CD4-positive, alpha-beta T cell (primary cell): ENCODE results near the gene MTUS2. TPM values are rescaled to one million over a fixed set of nuclear protein-coding genes. Genes with fewer than 3 reads are reported as not detected.

Source experiments
- ATAC-seq: fragments of 200-7000 bp; cut with Tn5 transposase; one replicate; pipeline ENCODE4 v1.10.0; 2022; ENCODE audit warnings: mild to moderate bottlenecking; ENCODE audit not compliant: poor library complexity
- CTCF ChIA-PET: fragments of 350-600 bp; sonication (Branson Sonifier 250); formaldehyde crosslinking; loops from one replicate; lab custom pipeline; 2021; ENCODE audit warnings: antibody characterized with exemption, inconsistent platforms; lab: Charles Lee
- POLR2A ChIA-PET: fragments of 350-600 bp; sonication (Branson Sonifier 250); formaldehyde crosslinking; loops from one replicate; lab custom pipeline; 2021; ENCODE audit warnings: antibody characterized with exemption, inconsistent platforms; lab: Charles Lee
- DNase-seq, 14 experiments: peaks; one replicate each; pipeline ENCODE4 v3.0.0-alpha.2; 2013 to 2020; ENCODE audit warnings: mixed read lengths in 2 of 14
- H3K27ac ChIP-seq, 2 donors: one replicate each; pipeline versions ENCODE4 v1.5.1 to v1.7.0; 2013; ENCODE audit warnings: low read length in 2 of 2, low read depth in 1 of 2, mild to moderate bottlenecking in 1 of 2
- H3K27me3 ChIP-seq, 2 experiments: 1 replicate in 1 of 2; 2 replicates in 1 of 2; pipeline versions ENCODE4 v1.6.1 to v1.7.0; 2013; ENCODE audit warnings: low read length in 2 of 2, control low read depth in 1 of 2, mild to moderate bottlenecking in 1 of 2, moderate library complexity in 1 of 2; ENCODE audit not compliant: insufficient read depth in 2 of 2, control insufficient read depth in 1 of 2
- H3K36me3 ChIP-seq: one replicate; pipeline ENCODE4 v1.6.1; 2013; ENCODE audit warnings: low read length, control low read depth; ENCODE audit not compliant: insufficient read depth
- H3K4me1 ChIP-seq: one replicate; pipeline ENCODE4 v1.6.1; 2013; ENCODE audit warnings: low read length, control low read depth; ENCODE audit not compliant: insufficient read depth
- H3K4me3 ChIP-seq: one replicate; pipeline ENCODE4 v1.5.1; 2013; ENCODE audit warnings: mild to moderate bottlenecking, low read length, moderate library complexity
- H3K9me3 ChIP-seq, 2 experiments: 1 replicate in 1 of 2; 2 replicates in 1 of 2; pipeline versions ENCODE4 v1.6.1 to v1.7.0; 2013; ENCODE audit warnings: low read length in 2 of 2, mild to moderate bottlenecking in 2 of 2, control low read depth in 1 of 2, moderate library complexity in 1 of 2; ENCODE audit not compliant: control insufficient read depth in 1 of 2, insufficient read depth in 1 of 2
- H3K27ac Mint-ChIP-seq: one replicate; pipeline ENCODE4 v1.8.0; 2020; ENCODE audit warnings: mixed read lengths
- H3K27me3 Mint-ChIP-seq: one replicate; pipeline ENCODE4 v1.8.0; 2021; ENCODE audit warnings: mixed read lengths
- H3K36me3 Mint-ChIP-seq: one replicate; pipeline ENCODE4 v1.8.0; 2021; ENCODE audit warnings: low read depth, mixed read lengths
- H3K4me1 Mint-ChIP-seq: one replicate; pipeline ENCODE4 v1.8.0; 2021; ENCODE audit warnings: low read depth, mixed read lengths
- H3K4me3 Mint-ChIP-seq: one replicate; pipeline ENCODE4 v1.8.0; 2020; ENCODE audit warnings: mild to moderate bottlenecking, mixed read lengths
- H3K9me3 Mint-ChIP-seq: one replicate; pipeline ENCODE4 v1.8.0; 2020; ENCODE audit warnings: mixed read lengths
- CTCF ChIP-seq: fragments of 200-600 bp; IDR thresholded peaks from one replicate; pipeline ENCODE4 v1.8.0; 2022; ENCODE audit warnings: antibody characterized with exemption, mild to moderate bottlenecking
- intact Hi-C, 2 experiments: fragments of 100-400 bp; cut with DNase I in 1 of 2; cut with micrococcal nuclease in 1 of 2; formaldehyde crosslinking; loops; one replicate each; pipeline versions ENCODE4 v1.15.1 to v1.9.0; 2023 to 2025; cut with DNase I, micrococcal nuclease
- total RNA-seq, 174 experiments: library from RNA in 2 of 174; stranded (reverse) in 2 of 174; gene quantifications; one replicate each; pipeline ENCODE4 v1.2.3 and lab custom pipeline; 2021 to 2026

The MTUS2 gene
- total RNA-seq, 2 experiments from 2014 or later = 0.38 to 0.81 TPM

DNA sequence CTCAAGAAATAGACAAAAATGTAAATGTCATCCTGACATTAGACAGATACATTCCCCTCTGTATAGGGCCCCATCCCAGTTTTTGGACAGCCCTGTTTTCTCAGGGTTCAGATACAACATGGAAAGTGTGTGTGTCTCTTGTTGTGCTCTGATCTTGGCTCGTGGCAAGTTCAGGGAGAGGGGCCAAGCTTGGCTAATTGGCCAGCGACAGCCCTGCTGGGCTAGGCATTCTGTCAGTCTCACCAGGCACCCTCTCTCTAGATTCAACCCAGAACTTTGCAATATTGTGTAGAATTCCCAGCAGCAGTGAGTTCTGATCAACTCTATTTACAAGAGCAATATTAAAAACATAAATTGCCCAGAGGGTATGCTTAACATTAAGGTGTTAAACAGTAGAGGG, 30.1 kb downstream of the MTUS2 start:
- no peaks in the 10 kb centered on the region for H3K9me3 Mint-ChIP-seq
- no peak for TF ChIP-seq CTCF
- ATAC-seq (no peak), DNase-seq (no peak)
- H3K27me3 Mint-ChIP-seq = peaks cover 29% of the 10 kb centered on the region
- H3K4me3 ChIP-seq = no peak overlapping the region
- H3K27me3 ChIP-seq = no peaks in the 10 kb centered on the region
- intact Hi-C loops = no loop called here
- ChIA-PET CTCF (no interaction called here), POLR2A (no interaction called here)
- H3K36me3 ChIP-seq = no peaks in the 10 kb centered on the region
- no peaks in the 10 kb centered on the region for H3K4me1 ChIP-seq
- H3K27ac ChIP-seq = no peak overlapping the region
- no peak overlapping the region for H3K27ac Mint-ChIP-seq
- no peaks in the 10 kb centered on the region for H3K4me1 Mint-ChIP-seq
- no peaks in the 10 kb centered on the region for H3K9me3 ChIP-seq
- no peak overlapping the region for H3K4me3 Mint-ChIP-seq
- H3K36me3 Mint-ChIP-seq = no peaks in the 10 kb centered on the region

DNA sequence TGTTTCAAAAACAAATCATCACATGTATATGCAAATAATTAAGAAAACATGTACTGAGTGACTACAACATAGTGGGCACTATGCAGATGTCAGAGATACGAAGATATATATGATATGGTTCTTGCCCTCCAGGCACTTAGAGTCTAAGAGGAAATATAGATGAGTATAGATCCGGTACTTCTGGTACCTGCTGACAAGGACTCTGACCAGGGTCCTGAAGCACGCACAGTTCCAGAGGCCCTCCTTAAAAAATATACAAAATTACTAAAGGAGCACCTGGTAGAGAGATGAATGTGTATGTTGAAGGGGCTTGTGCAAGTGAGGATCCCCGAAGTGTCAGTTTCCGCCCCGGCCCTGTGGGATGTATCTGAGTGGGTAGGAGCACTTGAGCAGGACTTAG, 31.3 kb downstream of the MTUS2 start:
- H3K9me3 ChIP-seq = no peaks in the 10 kb centered on the region
- DNase-seq (no peak), ATAC-seq (no peak)
- intact Hi-C loops = no loop called here
- H3K36me3 ChIP-seq = no peaks in the 10 kb centered on the region
- no peaks in the 10 kb centered on the region for H3K4me1 ChIP-seq
- ChIA-PET CTCF (no interaction called here), POLR2A (no interaction called here)
- no peak overlapping the region for H3K27ac ChIP-seq
- Mint-ChIP-seq H3K27ac (no peak overlapping the region), H3K36me3 (no peaks in the 10 kb centered on the region), H3K4me1 (no peaks in the 10 kb centered on the region), H3K4me3 (no peak overlapping the region), H3K27me3 (peaks cover 29% of the 10 kb centered on the region), H3K9me3 (no peaks in the 10 kb centered on the region)
- H3K4me3 ChIP-seq = no peak overlapping the region
- no peak for TF ChIP-seq CTCF
- H3K27me3 ChIP-seq = no peaks in the 10 kb centered on the region

DNA sequence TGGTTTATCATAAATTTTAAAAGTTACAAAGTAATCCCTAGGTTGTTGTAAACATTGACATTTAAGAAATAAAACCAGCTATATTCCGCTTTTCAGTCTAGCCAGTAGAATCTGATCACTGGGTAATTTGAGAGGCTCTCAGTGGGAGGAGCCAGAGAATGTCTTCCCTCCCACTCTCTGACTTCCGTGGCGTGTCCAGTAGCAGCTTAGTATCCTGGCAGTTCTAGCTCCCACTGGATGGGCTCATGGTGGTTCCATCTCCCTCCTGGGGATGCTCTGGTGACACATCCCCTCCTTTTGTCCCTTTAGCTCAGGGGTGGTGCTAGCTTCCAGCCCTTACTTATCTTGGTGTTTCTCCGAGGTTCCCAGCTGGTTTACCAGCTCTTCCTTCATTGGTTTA, 34.5 kb downstream of the MTUS2 start:
- TF ChIP-seq CTCF = no peak
- DNase-seq = no peak
- Histone ChIP-seq H3K4me1 (no peaks in the 10 kb centered on the region), H3K27ac (no peak overlapping the region), H3K4me3 (no peak overlapping the region), H3K9me3 (no peaks in the 10 kb centered on the region), H3K36me3 (no peaks in the 10 kb centered on the region), H3K27me3 (no peaks in the 10 kb centered on the region)
- Mint-ChIP-seq H3K27ac (no peak overlapping the region), H3K4me1 (no peaks in the 10 kb centered on the region), H3K27me3 (peaks cover 19% of the 10 kb centered on the region), H3K4me3 (no peak overlapping the region), H3K36me3 (no peaks in the 10 kb centered on the region), H3K9me3 (no peaks in the 10 kb centered on the region)
- intact Hi-C loops = no loop called here
- ChIA-PET POLR2A (no interaction called here), CTCF (no interaction called here)
- no peak for ATAC-seq
